ENCODE data around the gene RBM45.
"Not testable (repeated sequence)": the region's sequence is repeated elsewhere in the genome, so short reads cannot be mapped to it uniquely, and the experiment has no call there.

RBM45 gene, protein sequence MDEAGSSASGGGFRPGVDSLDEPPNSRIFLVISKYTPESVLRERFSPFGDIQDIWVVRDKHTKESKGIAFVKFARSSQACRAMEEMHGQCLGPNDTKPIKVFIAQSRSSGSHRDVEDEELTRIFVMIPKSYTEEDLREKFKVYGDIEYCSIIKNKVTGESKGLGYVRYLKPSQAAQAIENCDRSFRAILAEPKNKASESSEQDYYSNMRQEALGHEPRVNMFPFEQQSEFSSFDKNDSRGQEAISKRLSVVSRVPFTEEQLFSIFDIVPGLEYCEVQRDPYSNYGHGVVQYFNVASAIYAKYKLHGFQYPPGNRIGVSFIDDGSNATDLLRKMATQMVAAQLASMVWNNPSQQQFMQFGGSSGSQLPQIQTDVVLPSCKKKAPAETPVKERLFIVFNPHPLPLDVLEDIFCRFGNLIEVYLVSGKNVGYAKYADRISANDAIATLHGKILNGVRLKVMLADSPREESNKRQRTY

DNA sequence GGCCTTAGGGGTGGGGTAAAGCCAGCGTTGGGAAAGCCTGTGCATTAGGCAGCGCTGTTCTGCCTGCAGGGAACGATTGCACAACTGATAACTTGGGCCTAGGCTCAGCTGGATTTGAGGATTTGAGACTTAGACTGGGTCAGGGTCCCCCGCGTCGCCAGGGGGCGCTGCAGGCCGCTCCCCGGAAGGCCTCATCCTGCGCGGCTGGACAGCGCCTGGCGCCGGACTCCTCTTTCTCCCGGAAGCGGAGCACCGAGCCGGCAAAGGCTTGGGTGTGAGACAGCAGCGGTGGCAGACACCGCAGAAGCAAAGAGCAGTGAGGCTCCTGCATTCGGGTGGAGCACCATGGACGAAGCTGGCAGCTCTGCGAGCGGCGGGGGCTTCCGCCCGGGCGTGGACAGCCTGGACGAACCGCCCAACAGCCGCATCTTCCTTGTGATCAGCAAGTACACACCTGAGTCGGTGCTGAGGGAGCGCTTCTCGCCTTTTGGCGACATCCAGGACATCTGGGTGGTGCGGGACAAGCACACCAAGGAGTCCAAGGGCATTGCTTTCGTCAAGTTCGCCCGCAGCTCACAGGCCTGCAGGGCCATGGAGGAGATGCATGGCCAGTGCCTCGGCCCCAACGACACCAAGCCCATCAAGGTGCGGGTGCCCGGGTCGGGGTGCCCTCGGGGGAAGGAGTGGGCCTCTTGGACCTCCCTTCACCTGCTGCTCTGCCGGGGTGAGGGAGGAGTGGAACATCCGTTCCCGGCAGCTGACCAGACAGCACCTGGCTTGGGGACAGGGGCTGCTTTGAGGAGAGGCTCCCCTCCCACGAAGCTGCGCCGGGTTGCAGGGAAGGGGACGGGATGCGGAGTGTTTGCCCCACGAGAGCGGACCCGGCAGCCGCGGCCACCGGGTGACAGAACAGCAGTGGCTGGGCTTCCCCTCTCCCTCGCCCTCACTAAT, at the start of gene RBM45:
Gene RBM45, plus strand, starts transcription at position 236 of the 951 bp plus-strand sequence. Its CDS starts 110 bp downstream, at position 346.
- in situ Hi-C loops (cut with MboI; ENCODE audit: low pct_unique_long_range_greater_than_20kb, low sequenced_read_pairs) = no loop called here

DNA sequence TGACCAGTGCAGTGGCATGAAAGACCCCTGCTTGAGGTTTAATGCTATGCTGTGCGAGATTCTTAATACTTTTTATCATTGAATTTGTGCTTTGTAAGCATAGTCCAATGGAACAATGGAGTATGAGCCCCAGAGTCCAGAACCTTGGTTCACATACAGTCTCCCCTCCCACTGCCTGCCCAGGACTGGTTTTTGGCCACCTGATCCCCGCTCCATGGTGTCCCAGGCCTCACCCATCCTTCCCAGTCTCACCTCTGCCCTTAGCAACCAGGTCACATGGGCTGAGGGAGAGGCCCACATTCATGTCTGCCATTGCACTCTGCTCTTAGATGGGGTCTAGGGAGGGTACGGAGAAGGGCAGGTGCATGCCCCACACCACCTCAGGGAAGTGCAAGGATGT, 45.9 kb upstream of the RBM45 start:
- DNase-seq = no peak
- in situ Hi-C loops (cut with MboI; ENCODE audit: low pct_unique_long_range_greater_than_20kb, low sequenced_read_pairs) = no loop called here

More for the DNA sequence above, at the start of gene RBM45:
- DNase-seq = peak; percentile 95

DNA sequence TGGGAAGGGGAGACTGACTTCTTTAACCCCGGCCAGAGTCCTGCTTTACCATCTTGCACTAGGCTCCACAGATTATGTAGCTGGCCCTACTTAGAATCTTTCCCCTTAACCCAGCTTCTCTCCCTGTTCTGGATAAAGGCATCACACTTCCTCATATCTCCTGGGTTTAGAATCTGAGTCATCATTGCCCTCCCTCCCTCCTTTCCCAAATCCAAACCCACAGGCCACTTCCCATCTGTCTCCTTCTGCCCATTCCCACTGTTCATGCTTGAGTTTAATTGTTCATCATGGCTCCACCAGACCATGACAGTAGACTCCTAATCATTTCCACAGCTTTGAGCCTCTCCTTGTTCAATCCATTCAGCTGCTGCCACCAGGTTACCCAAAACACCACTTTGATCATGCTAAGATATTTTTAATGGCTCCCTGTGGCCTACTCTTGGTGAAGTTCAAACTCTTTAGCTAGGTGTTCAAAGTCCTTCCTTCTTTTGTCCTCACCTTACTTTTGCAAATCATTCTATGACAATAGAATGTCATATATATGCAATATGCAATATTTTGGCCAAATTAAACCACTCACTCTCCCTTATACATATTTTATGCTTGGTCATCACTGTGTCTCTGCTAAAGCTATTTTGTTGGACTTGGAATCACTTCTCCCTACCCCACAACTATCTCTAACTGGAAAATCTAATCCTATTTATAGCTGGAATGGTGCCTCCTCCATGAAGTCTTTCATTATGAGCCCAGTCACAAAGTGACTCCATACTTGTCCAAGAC, 45.2 kb upstream of the RBM45 start:
- no peak for DNase-seq
- in situ Hi-C loops (cut with MboI; ENCODE audit: low pct_unique_long_range_greater_than_20kb, low sequenced_read_pairs) = no loop called here

DNA sequence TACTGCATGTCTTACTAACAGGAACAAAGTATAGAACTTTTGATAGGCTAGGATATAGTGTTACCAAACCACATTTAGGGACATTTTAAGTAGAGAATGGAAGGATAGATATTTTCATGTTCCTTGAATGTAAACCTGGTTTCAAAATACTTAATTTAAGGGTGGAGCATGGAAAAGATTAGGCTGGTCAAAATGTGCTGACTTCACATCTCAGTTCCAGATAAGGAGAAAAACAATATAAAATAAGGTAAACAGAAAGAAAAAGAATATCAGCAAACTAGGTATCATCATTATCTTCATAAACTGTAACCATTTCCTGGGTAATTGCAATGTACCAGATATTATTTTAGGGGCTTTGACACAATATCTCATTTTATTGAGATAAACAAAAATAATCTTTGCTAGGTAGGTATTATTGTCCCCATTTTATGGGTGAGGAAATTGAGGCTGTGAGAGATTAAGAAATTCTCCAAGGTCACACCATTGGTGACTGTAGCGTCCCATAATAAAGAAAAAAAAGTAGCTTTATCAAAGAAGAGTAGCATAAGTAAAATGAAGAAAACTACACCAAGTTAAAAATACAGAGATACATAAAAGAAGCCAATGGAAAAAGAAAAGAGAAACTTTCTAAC, 43.3 kb upstream of the RBM45 start:
- no peak for DNase-seq

DNA sequence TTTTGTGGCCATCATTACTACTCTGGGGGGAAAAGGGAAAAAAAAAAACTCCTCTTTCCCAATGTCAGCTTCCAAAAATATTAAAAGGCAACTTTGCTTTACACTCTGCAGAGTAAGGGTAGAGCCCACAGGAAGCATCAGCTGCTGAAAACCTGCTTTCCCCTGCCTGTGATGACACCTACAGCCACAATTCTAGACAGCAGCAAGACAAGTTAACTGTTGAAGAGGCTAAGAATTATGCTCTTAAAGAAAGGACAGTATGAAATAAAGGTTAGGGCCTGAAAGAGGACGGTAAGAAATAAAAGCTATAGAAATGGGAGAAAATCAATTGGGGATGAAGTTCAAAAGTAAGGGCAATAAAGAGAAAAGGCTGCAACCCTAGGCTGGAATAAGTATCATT, 42.7 kb upstream of the RBM45 start:
- in situ Hi-C loops (cut with MboI; ENCODE audit: low pct_unique_long_range_greater_than_20kb, low sequenced_read_pairs) = no loop called here
- no peak for DNase-seq

More for the DNA sequence above, 43.3 kb upstream of the RBM45 start:
- in situ Hi-C loops (cut with MboI; ENCODE audit: low pct_unique_long_range_greater_than_20kb, low sequenced_read_pairs) = no loop called here

DNA sequence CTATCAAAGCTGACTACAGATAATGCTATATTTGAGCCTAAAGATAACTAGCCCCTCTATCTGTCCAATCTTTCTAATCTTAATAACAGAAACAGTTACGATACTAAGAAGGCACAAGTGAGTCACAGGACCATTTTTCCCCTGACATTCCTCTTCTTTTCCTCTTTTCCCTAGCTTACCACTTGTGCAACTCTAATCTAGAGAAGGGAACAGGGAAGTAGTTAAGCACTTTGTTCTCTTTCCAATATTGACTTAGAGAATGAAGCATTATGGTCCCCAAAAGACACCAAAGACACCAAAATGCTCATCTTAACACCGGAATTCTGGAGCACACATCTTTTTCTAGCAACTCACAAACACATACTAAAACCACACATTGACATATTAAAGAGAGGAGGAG, 41.4 kb upstream of the RBM45 start:
- no peak for DNase-seq
- in situ Hi-C loops (cut with MboI; ENCODE audit: low pct_unique_long_range_greater_than_20kb, low sequenced_read_pairs) = no loop called here

DNA sequence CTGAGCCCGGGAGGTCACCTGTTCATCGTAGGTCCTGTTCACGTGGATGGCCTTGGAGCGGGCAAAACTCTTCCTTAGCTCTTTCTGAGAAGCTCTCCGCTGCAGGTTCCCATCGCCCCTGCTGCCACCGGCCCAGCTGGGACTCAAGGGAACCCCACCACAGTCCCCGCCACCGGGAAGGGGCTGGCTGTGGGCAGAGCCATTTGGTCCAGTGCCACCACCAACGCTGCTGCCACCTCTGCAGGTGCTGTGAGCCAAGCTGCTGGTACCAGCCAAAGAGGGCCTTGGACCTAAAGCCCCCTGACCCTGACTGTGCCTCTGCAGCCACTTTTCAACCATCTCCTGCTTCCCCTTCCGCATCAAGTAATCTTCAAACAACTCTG, 40.2 kb upstream of the RBM45 start:
- in situ Hi-C loops (cut with MboI; ENCODE audit: low pct_unique_long_range_greater_than_20kb, low sequenced_read_pairs) = no loop called here
- no peak for DNase-seq

DNA sequence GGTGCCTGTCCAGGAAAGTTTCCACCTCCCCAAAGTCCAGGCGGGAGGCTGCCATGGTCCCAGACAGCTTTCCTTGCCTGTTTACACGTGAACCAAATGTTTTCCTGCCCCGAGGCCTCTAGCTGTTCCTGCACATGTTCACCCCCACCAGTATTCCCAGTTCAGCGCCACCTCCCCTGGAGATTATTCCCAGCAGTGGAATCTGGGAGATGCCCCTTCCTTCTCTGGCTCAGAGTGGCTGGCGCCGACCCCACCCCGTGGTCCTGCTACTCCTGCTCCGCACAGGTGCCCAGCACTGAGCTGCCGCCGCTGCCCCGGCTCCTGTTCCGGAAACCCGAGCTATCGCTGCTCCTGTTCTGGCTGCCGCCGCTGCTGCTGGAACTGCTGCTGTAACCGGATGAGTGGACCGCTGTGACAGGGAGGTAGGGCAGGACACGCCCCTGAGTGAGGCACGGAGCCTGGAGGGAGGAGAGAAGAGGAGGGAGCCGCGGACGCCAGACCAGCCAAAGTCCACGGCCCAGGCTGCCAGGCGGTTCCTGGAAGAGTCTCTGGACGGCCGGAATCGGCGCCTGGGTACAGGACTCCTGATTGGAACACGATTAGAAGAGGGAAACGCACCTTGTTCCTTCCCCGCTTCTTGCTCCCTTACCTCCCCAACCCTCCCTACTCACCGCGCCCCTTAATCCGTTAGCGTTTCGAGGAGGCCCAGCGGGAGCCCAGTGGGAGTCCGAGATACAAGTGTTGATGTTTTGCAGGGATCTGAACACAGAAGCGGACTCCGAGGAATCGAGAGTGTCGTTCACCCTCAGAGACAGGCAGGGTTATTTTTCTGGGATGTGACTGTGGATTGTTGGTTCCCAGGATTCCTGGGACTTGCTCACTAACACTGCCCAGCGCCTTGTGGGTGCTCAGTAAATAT, 39.6 kb upstream of the RBM45 start, which contains the start of gene PDE11A:
Gene PDE11A, minus strand, starts transcription at position 395 of the 919 bp plus-strand sequence. Its CDS starts 340 bp downstream, at position 55.
- in situ Hi-C loops (cut with MboI; ENCODE audit: low pct_unique_long_range_greater_than_20kb, low sequenced_read_pairs) = no loop called here
- peak; percentile 73 for DNase-seq

DNA sequence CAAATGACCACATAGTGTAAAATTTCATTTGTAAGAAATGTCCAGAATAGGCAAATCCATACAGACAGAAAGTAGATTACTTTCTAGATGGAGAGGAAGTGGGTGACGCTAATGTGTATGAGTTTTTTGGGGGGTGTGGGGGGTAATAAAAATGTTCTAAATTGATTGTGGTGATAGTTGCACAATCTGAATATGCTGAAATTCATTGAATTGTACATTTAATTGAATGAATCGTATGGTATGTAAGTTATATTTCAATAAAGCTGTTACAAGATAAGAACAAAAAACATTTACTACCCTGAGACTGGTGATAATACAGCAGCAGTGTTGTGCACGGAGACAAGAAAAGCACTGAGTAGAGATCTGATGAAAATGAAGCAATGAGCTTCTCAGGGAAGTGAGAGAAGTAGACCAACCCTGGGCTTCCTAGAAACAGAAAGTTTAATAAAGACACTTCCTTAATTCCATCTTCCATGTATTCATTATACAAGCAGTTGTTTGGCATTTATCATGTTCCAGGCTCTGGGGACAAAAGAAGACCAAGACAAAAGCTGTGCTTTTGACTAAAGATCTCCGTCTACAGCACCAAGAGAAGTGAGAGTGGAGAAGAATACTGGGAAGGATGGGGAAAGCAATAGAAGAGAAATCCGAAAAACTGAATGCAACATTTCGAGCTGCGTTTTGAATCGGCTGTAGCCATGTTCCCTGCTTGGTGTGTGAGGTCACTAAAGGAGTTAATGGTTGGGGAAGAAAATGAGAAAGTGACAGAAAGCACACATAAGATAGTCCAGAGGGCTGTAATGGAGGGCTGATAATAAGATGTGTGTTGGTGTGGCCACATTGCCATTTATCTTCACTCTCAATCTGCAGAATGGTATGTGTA, 37.9 kb upstream of the RBM45 start:
- no peak for DNase-seq

DNA sequence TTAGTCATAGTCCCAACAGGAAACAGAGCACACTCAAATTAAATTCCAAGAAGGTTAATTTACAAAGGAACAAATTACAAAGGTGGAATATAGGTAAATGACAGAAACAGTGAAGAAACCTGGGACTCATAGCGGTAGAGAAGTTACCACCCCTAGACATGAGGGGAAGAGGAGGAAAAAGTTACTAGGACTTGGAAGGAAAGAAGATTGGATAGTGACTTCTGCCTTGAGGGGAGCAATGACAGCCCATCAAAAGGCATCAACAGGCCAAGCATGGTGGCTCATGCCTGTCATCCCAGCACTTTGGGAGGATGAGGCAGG, 37.3 kb upstream of the RBM45 start:
- in situ Hi-C loops (cut with MboI; ENCODE audit: low pct_unique_long_range_greater_than_20kb, low sequenced_read_pairs) = no loop called here
- DNase-seq = no peak

More for the DNA sequence above, 37.9 kb upstream of the RBM45 start:
- in situ Hi-C loops (cut with MboI; ENCODE audit: low pct_unique_long_range_greater_than_20kb, low sequenced_read_pairs) = no loop called here

DNA sequence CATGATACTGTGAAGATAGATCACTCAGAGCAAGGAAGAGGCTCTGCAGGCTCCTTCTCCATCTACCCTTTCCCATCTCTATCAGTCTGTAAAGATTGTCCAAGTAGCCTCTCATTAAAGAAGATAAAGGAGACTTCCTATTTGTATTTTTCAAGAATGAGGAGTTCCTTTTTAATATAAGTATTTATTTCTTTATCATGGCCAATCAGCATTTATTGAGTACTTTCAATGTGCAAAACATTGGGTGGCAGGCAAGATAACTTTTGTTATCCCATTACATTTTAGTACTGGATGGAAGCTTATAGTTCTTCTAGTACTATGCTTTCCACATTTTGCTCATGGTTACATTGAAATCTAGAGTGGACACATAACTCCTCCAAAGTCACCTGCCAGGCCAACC, 36.1 kb upstream of the RBM45 start:
- no peak for DNase-seq
- in situ Hi-C loops (cut with MboI; ENCODE audit: low pct_unique_long_range_greater_than_20kb, low sequenced_read_pairs) = no loop called here

DNA sequence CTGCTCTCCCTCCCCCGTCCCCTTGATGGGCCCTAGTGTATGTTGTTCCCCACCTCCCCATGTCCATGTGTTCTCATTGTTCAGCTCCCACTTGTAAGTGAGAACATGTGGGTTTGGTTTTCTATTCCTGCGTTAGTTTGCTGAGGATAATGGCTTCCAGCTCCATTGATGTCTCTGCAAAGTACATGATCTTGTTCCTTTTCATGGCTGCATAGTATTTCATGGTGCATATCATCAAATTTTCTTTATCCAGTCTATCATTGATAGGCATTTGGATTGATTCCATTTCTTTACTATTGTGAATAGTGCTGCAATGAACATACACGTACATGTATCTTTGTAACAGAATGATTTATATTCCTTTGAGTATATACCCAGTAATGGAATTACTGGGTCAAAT, 33.0 kb upstream of the RBM45 start:
- in situ Hi-C loops (cut with MboI; ENCODE audit: low pct_unique_long_range_greater_than_20kb, low sequenced_read_pairs); DNase-seq: not testable (repeated sequence)

DNA sequence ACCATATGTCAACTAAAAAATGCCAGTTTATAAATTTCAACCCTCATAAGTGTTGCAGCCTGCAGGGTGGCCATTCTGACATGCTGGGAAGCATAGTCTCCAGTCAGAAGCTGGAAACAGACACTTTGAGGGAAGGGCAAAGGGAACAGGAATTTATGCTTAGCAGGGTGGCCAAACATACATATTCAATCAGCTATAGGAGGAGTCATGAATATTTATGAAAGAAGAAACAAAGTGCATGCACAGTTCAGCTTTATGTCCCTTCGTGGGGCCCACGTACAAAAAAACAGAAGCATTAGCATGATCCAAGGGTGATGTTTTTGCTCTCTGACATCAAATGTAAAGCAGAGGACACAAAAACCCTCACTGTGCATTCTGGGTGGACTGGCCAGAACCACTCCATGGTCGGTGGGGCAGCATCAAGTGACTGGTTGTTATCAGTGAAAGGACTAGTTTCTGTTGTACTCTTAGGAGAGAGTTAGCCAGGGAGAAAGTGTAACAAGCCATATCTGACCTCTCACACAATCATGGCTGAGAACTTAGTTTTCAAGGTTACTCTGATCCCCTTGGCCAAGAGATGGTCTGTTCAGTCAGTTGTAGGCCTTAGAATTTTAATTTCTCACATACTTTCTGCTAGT, 29.7 kb upstream of the RBM45 start:
- in situ Hi-C loops (cut with MboI; ENCODE audit: low pct_unique_long_range_greater_than_20kb, low sequenced_read_pairs) = no loop called here
- DNase-seq = no peak

DNA sequence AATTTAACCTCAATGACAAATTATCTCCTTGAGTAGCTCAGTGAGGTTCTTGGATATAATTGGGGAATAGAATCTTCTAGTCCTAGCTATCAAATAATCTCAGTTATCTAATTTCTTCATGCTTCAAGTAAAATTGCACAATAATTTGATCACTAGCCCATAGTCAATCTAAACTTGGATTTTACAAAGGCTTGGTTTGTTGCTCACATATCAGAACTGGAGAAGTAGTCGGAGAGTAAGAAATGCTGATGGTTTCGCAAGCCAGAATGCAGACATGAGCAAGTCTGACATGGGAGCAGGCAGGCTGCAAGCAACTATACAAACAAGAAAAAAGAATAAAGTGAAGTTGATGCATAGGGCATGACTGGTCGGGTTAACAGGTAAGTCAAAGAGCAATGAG, 28.0 kb upstream of the RBM45 start:
- in situ Hi-C loops (cut with MboI; ENCODE audit: low pct_unique_long_range_greater_than_20kb, low sequenced_read_pairs) = no loop called here
- DNase-seq = no peak

DNA sequence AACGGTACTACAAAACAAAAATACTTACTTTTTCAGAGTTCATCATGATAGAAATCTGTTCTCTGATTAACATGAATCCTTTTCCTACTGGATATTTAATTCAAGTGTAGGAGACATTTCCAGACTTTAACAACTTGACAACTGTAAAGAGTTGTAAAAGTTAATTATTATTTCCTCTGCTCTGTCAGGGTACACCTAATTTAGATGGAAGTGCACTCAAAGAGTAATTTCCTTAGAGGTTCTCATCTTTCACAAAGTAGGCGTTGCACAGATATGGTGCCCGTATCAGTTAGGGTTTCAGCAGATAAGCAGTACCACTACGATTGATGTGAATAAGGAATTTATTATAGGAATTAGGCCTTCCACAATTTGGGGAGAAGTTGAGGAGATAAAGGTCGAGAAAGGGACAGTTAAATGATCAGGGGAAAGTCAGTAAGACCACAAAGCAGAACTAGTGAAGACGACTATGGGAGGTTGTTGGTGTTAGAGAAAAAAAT, 23.4 kb upstream of the RBM45 start:
- in situ Hi-C loops (cut with MboI; ENCODE audit: low pct_unique_long_range_greater_than_20kb, low sequenced_read_pairs) = no loop called here
- no peak for DNase-seq

DNA sequence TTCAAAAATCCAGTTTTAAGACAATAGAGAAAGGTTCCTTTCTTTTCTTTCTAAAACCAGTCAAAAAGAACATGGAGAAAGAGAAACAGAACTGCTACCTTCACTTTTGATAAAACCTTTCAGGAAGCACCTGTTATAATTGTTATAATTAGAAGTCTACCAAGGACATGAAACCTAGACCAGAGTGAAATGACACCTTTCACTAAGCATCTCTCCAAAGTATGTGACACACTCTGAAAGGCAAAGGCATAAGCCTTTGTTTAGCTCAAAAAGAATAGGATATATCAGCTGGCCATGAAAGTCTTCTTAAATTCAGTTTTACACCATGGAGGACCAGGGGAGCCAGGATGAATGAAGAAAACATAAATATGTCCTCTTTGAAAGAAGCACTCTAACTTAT, 18.8 kb upstream of the RBM45 start:
- DNase-seq = no peak
- in situ Hi-C loops (cut with MboI; ENCODE audit: low pct_unique_long_range_greater_than_20kb, low sequenced_read_pairs) = no loop called here
